IPS-NIHi7 (cell line): Measurements from ENCODE around the gene GALNT13.
"Not testable (repeated sequence)": the region's sequence is repeated elsewhere in the genome, so short reads cannot be mapped to it uniquely, and the experiment has no call there.

Source experiments
- DNase-seq: peaks from one replicate; pipeline ENCODE4 v3.0.0; 2012; ENCODE audit warnings: mixed read lengths; ENCODE audit errors: extremely low spot score

Gene GALNT13

GRCh38 chr2:154408786-154409185 lies 537.1 kb downstream of the GALNT13 start:
- DNase-seq = no peak

GRCh38 chr2:154422251-154422650 lies 550.5 kb downstream of the GALNT13 start:
- no peak for DNase-seq

GRCh38 chr2:154425994-154426393 lies 554.3 kb downstream of the GALNT13 start:
- no peak for DNase-seq

GRCh38 chr2:154427453-154427852 lies 555.7 kb downstream of the GALNT13 start:
- no peak for DNase-seq

DNA sequence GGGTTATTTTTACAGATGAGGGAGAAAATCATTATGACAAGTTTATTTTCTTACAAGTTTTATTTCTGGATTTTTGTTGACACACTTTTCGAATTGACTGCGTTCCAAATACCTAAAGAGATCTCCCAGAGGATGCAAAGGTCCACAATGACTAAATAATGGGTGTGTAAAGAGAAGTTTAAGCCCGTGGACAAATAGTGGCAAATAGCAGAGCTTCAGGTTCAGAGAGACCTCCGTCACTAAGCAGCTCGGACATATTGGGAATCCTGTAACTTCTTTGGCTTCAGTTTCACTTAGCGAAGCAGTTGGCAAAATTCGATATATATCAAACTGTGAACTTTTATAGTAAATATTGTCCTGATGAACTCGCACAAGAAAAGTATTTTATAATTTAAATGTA lies 556.3 kb downstream of the GALNT13 start:
- DNase-seq = no peak

GRCh38 chr2:154433010-154433409 lies 561.3 kb downstream of the GALNT13 start:
- DNase-seq = no peak

DNA sequence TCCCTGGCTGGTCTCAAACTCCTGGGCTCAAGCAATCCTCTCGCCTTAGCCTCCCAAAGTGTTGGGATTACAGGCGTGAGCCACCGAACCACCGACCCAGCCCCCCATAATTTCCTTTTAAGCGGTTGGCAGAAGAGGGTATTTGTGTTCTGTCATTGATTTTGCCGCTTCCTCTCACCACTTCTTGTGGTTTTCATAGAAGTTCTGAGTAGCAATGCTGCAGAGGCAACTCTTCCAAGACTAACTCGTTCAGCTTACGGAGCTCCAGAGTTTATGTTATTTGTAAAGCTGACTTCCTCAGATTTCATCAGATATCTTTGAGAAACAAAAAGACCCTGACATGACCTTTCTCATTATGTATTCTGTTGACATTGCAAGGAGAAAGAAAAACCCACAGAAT lies 565.4 kb downstream of the GALNT13 start:
- no peak for DNase-seq

GRCh38 chr2:154439156-154439555 lies 567.4 kb downstream of the GALNT13 start:
- DNase-seq = no peak

DNA sequence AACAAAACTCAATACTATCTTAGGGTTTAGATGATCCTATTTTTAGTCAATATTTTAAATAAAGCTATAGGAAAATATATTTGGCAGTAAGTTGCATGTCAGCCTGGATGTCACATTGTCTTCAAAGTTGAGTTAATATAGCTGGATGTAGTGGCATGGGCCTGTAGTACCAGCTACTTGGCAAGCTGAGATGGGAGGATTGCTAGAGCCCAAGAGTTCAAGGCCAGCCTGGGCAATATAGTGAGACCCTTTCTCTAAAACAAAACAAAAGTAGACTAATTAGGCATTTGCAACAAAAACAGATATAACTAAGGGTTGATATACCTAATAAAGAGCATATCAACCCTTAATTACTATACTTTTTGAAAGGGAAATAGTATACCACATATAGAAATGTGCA lies 572.2 kb downstream of the GALNT13 start:
- no peak for DNase-seq

GRCh38 chr2:154446324-154446723 lies 574.6 kb downstream of the GALNT13 start:
- no peak for DNase-seq

DNA sequence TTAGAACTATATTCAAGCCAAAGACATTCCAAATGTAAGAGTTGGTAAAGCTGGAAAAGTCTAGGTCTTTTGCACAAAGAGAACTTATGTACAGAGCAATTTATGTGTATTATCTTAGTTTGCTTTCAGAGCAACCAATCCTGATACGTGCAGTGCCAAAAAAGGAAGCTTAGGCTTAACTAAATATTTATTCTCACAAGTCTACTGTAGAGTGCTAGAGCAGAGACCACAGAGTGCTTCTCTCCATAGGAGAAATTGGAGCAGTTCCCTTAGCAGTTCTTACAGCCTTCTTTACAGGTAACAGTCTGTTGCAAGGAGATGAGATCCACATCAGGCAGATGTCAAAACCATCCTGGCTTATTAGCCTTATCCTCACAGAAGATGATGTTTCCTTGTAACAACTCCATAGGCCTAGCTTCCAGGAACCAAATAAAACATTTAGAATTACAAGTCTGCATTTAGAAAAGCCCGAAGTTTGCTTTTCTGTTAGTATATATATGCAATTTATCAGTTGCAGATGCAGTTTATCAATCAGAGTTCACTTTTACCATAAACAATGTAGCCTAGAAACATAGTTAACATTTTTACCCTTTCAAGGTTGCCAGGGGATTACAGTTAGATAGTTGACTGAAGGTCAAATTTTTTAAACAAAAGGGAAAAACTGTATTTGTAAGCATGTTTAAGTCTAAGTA lies 576.2 kb downstream of the GALNT13 start:
- DNase-seq = no peak

- no peak for DNase-seq
Measured at GRCh38 chr2:154449951-154450658, 578.4 kb downstream of the GALNT13 start.

- DNase-seq = no peak
Measured at GRCh38 chr2:154452471-154452870, 580.7 kb downstream of the GALNT13 start.

GRCh38 chr2:154452906-154453493 lies 581.3 kb downstream of the GALNT13 start:
- DNase-seq = peak; percentile 13

- DNase-seq = no peak
Measured at GRCh38 chr2:154455166-154455565, 583.4 kb downstream of the GALNT13 start.

- DNase-seq = no peak
Measured at GRCh38 chr2:154455866-154456265, 584.1 kb downstream of the GALNT13 start.

- DNase-seq = no peak
Measured at GRCh38 chr2:154457286-154457685, 585.6 kb downstream of the GALNT13 start.

- DNase-seq = no peak
Measured at GRCh38 chr2:154459286-154459685, 587.6 kb downstream of the GALNT13 start.

DNA sequence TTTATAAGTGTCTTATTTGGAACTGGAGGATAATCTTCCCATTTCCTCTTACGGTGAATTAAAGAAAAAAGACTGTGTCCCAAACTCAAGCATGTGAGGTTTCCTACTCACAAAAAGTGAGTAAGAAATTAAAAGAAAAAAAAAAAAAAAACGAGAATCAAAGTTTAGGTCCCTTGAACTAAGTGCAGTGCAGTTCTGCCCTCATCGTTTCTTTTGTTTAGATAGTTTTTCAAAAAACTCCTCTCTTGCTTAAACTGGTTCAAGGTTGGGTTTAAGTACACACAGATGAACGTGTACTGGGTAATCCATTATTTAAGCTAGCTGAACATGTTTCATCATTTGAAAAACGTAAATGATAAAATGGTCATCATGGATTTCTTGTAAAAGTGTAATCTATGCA lies 590.9 kb downstream of the GALNT13 start:
- no peak for DNase-seq

GRCh38 chr2:154466226-154466625 lies 594.5 kb downstream of the GALNT13 start:
- DNase-seq = no peak

DNA sequence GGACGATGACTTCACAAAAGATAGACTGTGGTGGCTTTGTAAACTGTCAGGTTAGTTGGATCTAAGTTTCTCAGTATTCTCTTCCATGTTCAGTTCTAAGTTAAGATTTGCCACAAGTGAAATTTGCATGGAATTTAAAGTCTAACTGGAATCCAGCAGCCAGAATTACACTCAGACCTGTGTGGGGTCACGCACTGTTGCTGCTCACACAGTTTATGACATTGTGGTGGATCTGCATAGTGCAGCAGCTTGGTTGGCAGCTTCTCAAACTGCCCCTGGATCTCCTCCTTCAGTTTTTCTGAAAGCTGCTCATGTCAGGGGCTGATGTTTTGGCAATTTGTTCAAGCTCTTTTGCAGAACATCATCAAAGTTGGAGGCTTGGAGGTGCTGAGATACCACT lies 598.7 kb downstream of the GALNT13 start:
- DNase-seq = no peak

GRCh38 chr2:154471492-154471891 lies 599.8 kb downstream of the GALNT13 start:
- DNase-seq = not testable (repeated sequence)

- DNase-seq = no peak
Measured at GRCh38 chr2:154477319-154477718, 605.6 kb downstream of the GALNT13 start.
